SK-N-SH treated with all-trans-retinoic acid at 6 μM for 48 hours (cell line): ENCODE measurements around the gene ADAMTS13.

Source experiments
- ATAC-seq: fragments of 200-7000 bp; cut with Tn5 transposase; 3 replicates; pipeline ENCODE4 v1.9.1; 2020; ENCODE audit warnings: mild to moderate bottlenecking, moderate library complexity
- ARNTL ChIP-seq: fragments of 450-650 bp; formaldehyde crosslinking; IDR thresholded peaks from 2 replicates; pipeline ENCODE4 v1.5.0; 2020; ENCODE audit warnings: low read depth, mild to moderate bottlenecking, moderate library complexity, borderline replicate concordance
- BACH2 ChIP-seq: fragments of 250-450 bp; sonication (Bioruptor Pico); IDR thresholded peaks from 2 replicates; pipeline ENCODE4 v1.9.0; 2021; ENCODE audit warnings: mild to moderate bottlenecking, borderline replicate concordance
- CREB5 ChIP-seq: fragments of 250-450 bp; sonication (Bioruptor Pico); IDR thresholded peaks from 2 replicates; pipeline ENCODE4 v1.5.1; 2020; ENCODE audit warnings: low read depth, mild to moderate bottlenecking, moderate library complexity
- CSRNP3 ChIP-seq: fragments of 250-450 bp; sonication (Bioruptor Pico); IDR thresholded peaks from 2 replicates; pipeline ENCODE4 v1.5.1; 2021; ENCODE audit warnings: mild to moderate bottlenecking, moderate library complexity
- ESRRG ChIP-seq: fragments of 250-450 bp; sonication (Bioruptor Pico); IDR thresholded peaks from 2 replicates; pipeline ENCODE4 v1.6.1; 2021; ENCODE audit warnings: mild to moderate bottlenecking
- ISL1 ChIP-seq: fragments of 250-450 bp; sonication (Bioruptor Pico); IDR thresholded peaks from 2 replicates; pipeline ENCODE4 v2.1.2; 2022; ENCODE audit warnings: mild to moderate bottlenecking, moderate library complexity
- OSR1 ChIP-seq: fragments of 250-450 bp; sonication (Bioruptor Pico); IDR thresholded peaks from 2 replicates; pipeline ENCODE4 v1.8.0; 2022; ENCODE audit warnings: moderate library complexity, mild to moderate bottlenecking, inconsistent platforms
- PATZ1 ChIP-seq: fragments of 250-450 bp; sonication (Bioruptor Pico); IDR thresholded peaks from 2 replicates; pipeline ENCODE4 v1.8.0; 2020; ENCODE audit warnings: mild to moderate bottlenecking, moderate library complexity, borderline replicate concordance
- POU6F1 ChIP-seq: fragments of 250-450 bp; sonication (Bioruptor Pico); IDR thresholded peaks from 2 replicates; pipeline ENCODE4 v1.8.0; 2021; ENCODE audit warnings: low read depth, mild to moderate bottlenecking, moderate library complexity, borderline replicate concordance
- RARB ChIP-seq: fragments of 250-450 bp; sonication (Bioruptor Pico); IDR thresholded peaks from 2 replicates; pipeline ENCODE4 v1.8.0; 2021; ENCODE audit warnings: mild to moderate bottlenecking, moderate library complexity
- SNAI2 ChIP-seq: fragments of 250-450 bp; sonication (Bioruptor Pico); IDR thresholded peaks from 2 replicates; pipeline ENCODE4 v1.5.0; 2020; ENCODE audit warnings: mild to moderate bottlenecking, moderate library complexity
- TOX ChIP-seq: fragments of 250-450 bp; sonication (Bioruptor Pico); IDR thresholded peaks from 2 replicates; pipeline ENCODE4 v1.8.0; 2021; ENCODE audit warnings: mild to moderate bottlenecking, moderate library complexity, borderline replicate concordance
- TSHZ2 ChIP-seq: fragments of 250-450 bp; sonication (Bioruptor Pico); IDR thresholded peaks from 2 replicates; pipeline ENCODE4 v1.5.0; 2020; ENCODE audit warnings: mild to moderate bottlenecking, moderate library complexity
- ZFP3 ChIP-seq: fragments of 250-450 bp; sonication (Bioruptor Pico); IDR thresholded peaks from 2 replicates; pipeline ENCODE4 v1.5.0; 2020; ENCODE audit warnings: mild to moderate bottlenecking, moderate library complexity
- ZFP30 ChIP-seq: fragments of 450-650 bp; formaldehyde crosslinking; IDR thresholded peaks from 2 replicates; pipeline ENCODE4 v1.5.0; 2022; ENCODE audit warnings: mild to moderate bottlenecking, moderate library complexity
- ZNF70 ChIP-seq: fragments of 450-650 bp; formaldehyde crosslinking; IDR thresholded peaks from 2 replicates; pipeline ENCODE4 v1.5.0; 2020; ENCODE audit warnings: mild to moderate bottlenecking, moderate library complexity
- ZNF8 ChIP-seq: fragments of 450-650 bp; formaldehyde crosslinking; IDR thresholded peaks from 2 replicates; pipeline ENCODE4 v1.5.0; 2020; ENCODE audit warnings: mild to moderate bottlenecking, moderate library complexity

Gene ADAMTS13

GRCh38 chr9:133401588-133401987 lies 20.6 kb upstream of the ADAMTS13 start:
- no peak for ATAC-seq
- TF ChIP-seq TOX (CRISPR knock-in tag) (no peak), TSHZ2 (CRISPR knock-in tag) (no peak), BACH2 (CRISPR knock-in tag) (no peak), POU6F1 (CRISPR knock-in tag) (no peak)

- TF ChIP-seq SNAI2 (CRISPR knock-in tag) (no peak), ZFP30 (CRISPR knock-in tag) (no peak), PATZ1 (CRISPR knock-in tag) (no peak), ISL1 (CRISPR knock-in tag) (no peak), ARNTL (CRISPR knock-in tag) (no peak), OSR1 (CRISPR knock-in tag) (no peak), ZNF70 (no peak), TSHZ2 (CRISPR knock-in tag) (no peak), TOX (CRISPR knock-in tag) (no peak), BACH2 (CRISPR knock-in tag) (no peak), ZNF8 (no peak)
- TF ChIP-seq, all 23 proteins: peak for 0
- ATAC-seq = no peak
These were observed 19.5 kb upstream of the ADAMTS13 start for GRCh38 chr9:133402689-133403088.

GRCh38 chr9:133403766-133404453 lies 18.3 kb upstream of the ADAMTS13 start:
- no peak; the same call in 2 of the 3 replicates for ATAC-seq
- no peak for TF ChIP-seq ZNF8
- no peak for TF ChIP-seq ISL1 (CRISPR knock-in tag)
- TF ChIP-seq CSRNP3 = no peak
- TF ChIP-seq ZFP3 (CRISPR knock-in tag) = no peak
- TF ChIP-seq ESRRG = no peak
- TF ChIP-seq RARB (CRISPR knock-in tag) = no peak
- no peak for TF ChIP-seq CREB5 (CRISPR knock-in tag)
